PC-3 (cell line): ENCODE data around the gene TTC7B.

ENCODE experiments used
- CTCF ChIP-seq: fragments of 300-600 bp; sonication (generic); conservative IDR thresholded peaks from 2 replicates; pipeline ENCODE4 v1.5.1; 2017; ENCODE audit warnings: antibody characterized with exemption, low read depth, mild to moderate bottlenecking, low read length
- EZH2 ChIP-seq: fragments of 300-600 bp; sonication (generic); IDR thresholded peaks from one replicate; pipeline ENCODE4 v1.6.1; 2017; ENCODE audit warnings: antibody characterized with exemption, mild to moderate bottlenecking, low read length; ENCODE audit not compliant: unreplicated experiment

DNA sequence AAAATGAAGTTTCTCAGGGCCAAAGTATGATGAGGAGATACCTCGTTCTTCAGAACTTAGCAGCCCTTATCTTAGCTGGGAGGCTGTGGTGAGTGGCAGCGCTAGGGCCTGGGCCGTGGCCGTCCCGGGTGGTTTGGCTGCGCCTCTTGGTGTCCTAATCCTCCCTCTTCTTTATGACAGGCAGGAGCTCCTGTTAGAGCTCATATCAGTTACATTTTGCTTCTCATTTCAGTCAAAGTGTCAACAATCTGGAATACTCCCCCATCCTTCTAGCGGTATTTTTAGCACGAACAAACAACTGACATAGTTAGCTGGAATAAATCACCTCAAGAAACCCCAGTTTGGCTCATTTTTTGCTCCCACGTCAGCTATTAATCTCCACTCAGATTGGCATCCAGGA, 188.8 kb downstream of the TTC7B start:
- no peak for TF ChIP-seq CTCF
- TF ChIP-seq EZH2 = no peak
